Stimulated activated CD4-positive, alpha-beta T cell treated with anti-CD3 and anti-CD28 coated beads, TNF-alpha, amount 100 ng/mL, for 24 hours (primary cell): ENCODE data around the gene STKLD1.
"Not testable (repeated sequence)": the region's sequence is repeated elsewhere in the genome, so short reads cannot be mapped to it uniquely, and the experiment has no call there.

Experiments
- DNase-seq, 3 experiments: peaks; one replicate each; pipeline ENCODE4 v3.0.0-alpha.2; 2020; ENCODE audit warnings: low read depth in 3 of 3

STKLD1 gene

GRCh38 chr9:133443982-133444381 is 67.8 kb downstream of the STKLD1 start:
- DNase-seq: no peak

GRCh38 chr9:133445293-133445969 is 69.3 kb downstream of the STKLD1 start:
- DNase-seq: no peak

- DNase-seq: no peak
Measured at GRCh38 chr9:133448487-133448972, 72.4 kb downstream of the STKLD1 start.

- DNase-seq: no peak
Measured at GRCh38 chr9:133449760-133450159, 73.6 kb downstream of the STKLD1 start.

GRCh38 chr9:133451865-133452264 is 75.7 kb downstream of the STKLD1 start:
- not testable (repeated sequence) for DNase-seq

- no peak for DNase-seq
Measured at GRCh38 chr9:133452562-133452961, 76.4 kb downstream of the STKLD1 start.

GRCh38 chr9:133453651-133454050 is 77.5 kb downstream of the STKLD1 start:
- no peak for DNase-seq

- DNase-seq: no peak
Measured at GRCh38 chr9:133454325-133454724, 78.2 kb downstream of the STKLD1 start.

GRCh38 chr9:133454943-133455673 is 78.9 kb downstream of the STKLD1 start:
- DNase-seq: no peak
